Neural cell (in vitro differentiated cells): ENCODE data around the gene CD151. TPM values are rescaled to one million over a fixed set of nuclear protein-coding genes. Genes with fewer than 3 reads are reported as not detected.

Experiments
- H2AFZ ChIP-seq: fragments of 200-600, 300-800 bp; sonication (generic), shearing (Covaris generic); 2 replicates; pipeline ENCODE4 v1.6.0; 2014; ENCODE audit warnings: low read depth, mild to moderate bottlenecking, antibody characterized with exemption, low read length, moderate library complexity
- H3F3A ChIP-seq: fragments of 200-600 bp; shearing (Covaris generic); 2 replicates; pipeline ENCODE4 v1.6.1; 2016; ENCODE audit warnings: mild to moderate bottlenecking, moderate library complexity, mixed read lengths, antibody characterized with exemption, low read length; ENCODE audit not compliant: insufficient read depth, poor library complexity, severe bottlenecking
- H3K27ac ChIP-seq: fragments of 200-600, 300-800 bp; sonication (generic), shearing (Covaris generic); 2 replicates; pipeline ENCODE4 v1.5.1; 2014; ENCODE audit warnings: mild to moderate bottlenecking, low read length, moderate library complexity
- H3K27me3 ChIP-seq: fragments of 300-800, 200-600 bp; sonication (generic), shearing (Covaris generic); 2 replicates; pipeline ENCODE4 v1.6.0; 2014; ENCODE audit warnings: mild to moderate bottlenecking, low read depth, low read length, moderate library complexity; ENCODE audit not compliant: insufficient read depth
- H3K36me3 ChIP-seq: fragments of 300-800, 200-600 bp; sonication (generic), shearing (Covaris generic); 2 replicates; pipeline ENCODE4 v1.5.1; 2014; ENCODE audit warnings: mild to moderate bottlenecking, antibody characterized with exemption, low read length, moderate library complexity; ENCODE audit not compliant: insufficient read depth
- H3K4me2 ChIP-seq: fragments of 300-800, 200-600 bp; sonication (generic), shearing (Covaris generic); 2 replicates; pipeline ENCODE4 v1.6.0; 2014; ENCODE audit warnings: mild to moderate bottlenecking, low read length
- H3K4me3 ChIP-seq: fragments of 300-800, 200-600 bp; sonication (generic), shearing (Covaris generic); 2 replicates; pipeline ENCODE4 v1.5.1; 2014; ENCODE audit warnings: mild to moderate bottlenecking, low read length, moderate library complexity
- H3K79me2 ChIP-seq: fragments of 200-600 bp; shearing (Covaris generic); replicated peaks from 2 replicates; pipeline ENCODE4 v1.6.0; 2014; ENCODE audit warnings: mild to moderate bottlenecking, low read length, moderate library complexity; ENCODE audit not compliant: insufficient read depth
- H3K9ac ChIP-seq: fragments of 300-800, 200-600 bp; sonication (generic), shearing (Covaris generic); 2 replicates; pipeline ENCODE4 v1.6.1; 2016; ENCODE audit warnings: mild to moderate bottlenecking, low read length, mixed read lengths
- H3K9me2 ChIP-seq: fragments of 200-600 bp; shearing (Covaris generic); 2 replicates; pipeline ENCODE4 v1.6.1; 2016; ENCODE audit warnings: mild to moderate bottlenecking, low read length, mixed read lengths; ENCODE audit not compliant: insufficient read depth
- H3K9me3 ChIP-seq: fragments of 200-600, 300-800 bp; sonication (generic), shearing (Covaris generic); 2 replicates; pipeline ENCODE4 v1.6.1; 2016; ENCODE audit warnings: mild to moderate bottlenecking, mixed run types, low read length, moderate library complexity, mixed read lengths
- H4K20me1 ChIP-seq: fragments of 200-600 bp; shearing (Covaris generic); 2 replicates; pipeline ENCODE4 v1.6.1; 2016; ENCODE audit warnings: mild to moderate bottlenecking, mixed run types; ENCODE audit not compliant: insufficient read depth
- EP300 ChIP-seq: fragments of 450-650 bp; conservative IDR thresholded peaks from 2 replicates; pipeline ENCODE4 v1.6.1; 2014; ENCODE audit warnings: antibody characterized with exemption, mild to moderate bottlenecking, moderate library complexity; ENCODE audit not compliant: poor library complexity, severe bottlenecking
- EZH2 ChIP-seq: fragments of 200-600, 300-800 bp; shearing (Covaris generic), sonication (generic); IDR thresholded peaks from 2 replicates; pipeline ENCODE4 v1.6.1; 2014; ENCODE audit warnings: antibody characterized with exemption, low read length, borderline replicate concordance, mild to moderate bottlenecking; ENCODE audit not compliant: insufficient read depth, poor library complexity, severe bottlenecking
- MXI1 ChIP-seq: fragments of 450-650 bp; conservative IDR thresholded peaks from 2 replicates; pipeline ENCODE4 v1.6.1; 2014; ENCODE audit warnings: antibody characterized with exemption, mild to moderate bottlenecking; ENCODE audit not compliant: poor library complexity, severe bottlenecking
- POLR2AphosphoS5 ChIP-seq: IDR thresholded peaks from 2 replicates; pipeline ENCODE4 v1.6.1; 2012
- RAD21 ChIP-seq: fragments of 450-650 bp; conservative IDR thresholded peaks from 2 replicates; pipeline ENCODE4 v1.6.1; 2014; ENCODE audit warnings: antibody characterized with exemption, mild to moderate bottlenecking, moderate library complexity
- REST ChIP-seq: IDR thresholded peaks from 2 replicates; pipeline ENCODE4 v1.6.1; 2012; ENCODE audit warnings: borderline replicate concordance
- SMC3 ChIP-seq: fragments of 450-650 bp; conservative IDR thresholded peaks from 2 replicates; pipeline ENCODE4 v1.6.1; 2014; ENCODE audit warnings: antibody characterized with exemption, mild to moderate bottlenecking, moderate library complexity; ENCODE audit not compliant: poor library complexity
- TAF1 ChIP-seq: IDR thresholded peaks from 2 replicates; pipeline ENCODE4 v1.6.1; 2012; ENCODE audit warnings: low read depth
- polyA plus RNA-seq: library from polyadenylated mRNA; depleted of rRNA; stranded (reverse); fragments of >200 nt; gene quantifications from 2 replicates; pipeline ENCODE4 v1.2.3, GENCODE V29; 2014
- TF ChIP-seq, protein P1 (sequence below): fragments of 450-650 bp; IDR thresholded peaks from 2 replicates; pipeline ENCODE4 v1.5.1; 2014; ENCODE audit warnings: antibody characterized with exemption, mild to moderate bottlenecking, moderate library complexity; ENCODE audit not compliant: poor library complexity, severe bottlenecking

The CD151 gene
- polyA plus RNA-seq, 1 donor from 2014 or later = 70.8 TPM

DNA sequence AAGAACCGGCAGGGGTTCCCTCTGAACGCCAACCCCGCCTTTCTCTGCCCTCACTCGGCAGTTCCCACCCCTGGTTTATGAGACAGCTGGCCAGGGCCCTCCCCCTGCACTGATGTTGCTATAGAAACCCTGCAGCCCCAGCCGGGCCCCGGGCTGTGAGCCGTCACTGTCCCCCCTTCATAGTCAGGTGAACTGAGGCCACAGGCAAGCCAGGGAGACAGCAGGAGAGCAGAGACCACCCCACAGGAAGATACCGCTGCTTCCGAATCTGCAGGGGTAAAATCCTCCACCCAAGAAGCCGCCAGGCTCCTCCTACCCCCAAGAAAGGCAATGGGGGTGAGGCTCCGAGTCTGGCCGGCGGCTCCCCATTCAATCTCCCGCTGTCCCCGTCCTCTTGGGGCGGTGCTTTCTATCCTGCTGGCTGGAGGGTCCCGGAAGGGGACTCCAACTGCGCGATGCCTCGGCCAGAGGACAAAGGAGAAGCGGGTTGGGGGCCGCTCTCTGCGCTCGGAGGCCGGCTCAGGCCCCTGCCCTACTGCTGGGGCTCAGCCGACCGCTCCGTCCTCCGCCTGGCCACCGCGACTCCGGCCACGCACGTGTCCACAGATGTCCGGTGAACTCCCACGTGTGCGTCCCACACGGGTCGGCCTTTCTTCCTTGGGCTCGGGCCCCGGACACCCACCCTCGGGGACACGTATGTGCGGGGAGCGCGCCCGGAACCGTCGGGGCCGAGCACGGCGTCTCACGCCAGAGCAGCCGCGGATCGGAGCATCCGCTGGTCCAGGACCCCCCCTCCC lies 35.3 kb upstream of the CD151 start:
- H3K9me3 ChIP-seq = no peaks in the 10 kb centered on the region
- no peak for TF ChIP-seq SMC3
- TF ChIP-seq TAF1 = peak; percentile 53
- peak; percentile 67 for TF ChIP-seq POLR2AphosphoS5
- TF ChIP-seq EP300 = no peak
- TF ChIP-seq RAD21 = no peak
- peak; percentile 78 for TF ChIP-seq MXI1
- TF ChIP-seq, protein P1, sequence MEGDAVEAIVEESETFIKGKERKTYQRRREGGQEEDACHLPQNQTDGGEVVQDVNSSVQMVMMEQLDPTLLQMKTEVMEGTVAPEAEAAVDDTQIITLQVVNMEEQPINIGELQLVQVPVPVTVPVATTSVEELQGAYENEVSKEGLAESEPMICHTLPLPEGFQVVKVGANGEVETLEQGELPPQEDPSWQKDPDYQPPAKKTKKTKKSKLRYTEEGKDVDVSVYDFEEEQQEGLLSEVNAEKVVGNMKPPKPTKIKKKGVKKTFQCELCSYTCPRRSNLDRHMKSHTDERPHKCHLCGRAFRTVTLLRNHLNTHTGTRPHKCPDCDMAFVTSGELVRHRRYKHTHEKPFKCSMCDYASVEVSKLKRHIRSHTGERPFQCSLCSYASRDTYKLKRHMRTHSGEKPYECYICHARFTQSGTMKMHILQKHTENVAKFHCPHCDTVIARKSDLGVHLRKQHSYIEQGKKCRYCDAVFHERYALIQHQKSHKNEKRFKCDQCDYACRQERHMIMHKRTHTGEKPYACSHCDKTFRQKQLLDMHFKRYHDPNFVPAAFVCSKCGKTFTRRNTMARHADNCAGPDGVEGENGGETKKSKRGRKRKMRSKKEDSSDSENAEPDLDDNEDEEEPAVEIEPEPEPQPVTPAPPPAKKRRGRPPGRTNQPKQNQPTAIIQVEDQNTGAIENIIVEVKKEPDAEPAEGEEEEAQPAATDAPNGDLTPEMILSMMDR = no peak
- TF ChIP-seq EZH2 = no peak
- no peak for TF ChIP-seq REST
- no peaks in the 10 kb centered on the region for H3K36me3 ChIP-seq
- H3K4me3 ChIP-seq = peak overlapping the region; percentile 100
- H3K9ac ChIP-seq = peak overlapping the region; percentile 99
- H3K79me2 ChIP-seq = peaks cover 13% of the 10 kb centered on the region
- H3F3A ChIP-seq = no peaks in the 10 kb centered on the region
- H3K9me2 ChIP-seq = no peaks in the 10 kb centered on the region
- H3K27me3 ChIP-seq = no peaks in the 10 kb centered on the region
- H3K4me2 ChIP-seq = peak overlapping the region; percentile 63
- peak overlapping the region; percentile 68 for H2AFZ ChIP-seq
- no peaks in the 10 kb centered on the region for H4K20me1 ChIP-seq
- peak overlapping the region; percentile 99 for H3K27ac ChIP-seq

DNA sequence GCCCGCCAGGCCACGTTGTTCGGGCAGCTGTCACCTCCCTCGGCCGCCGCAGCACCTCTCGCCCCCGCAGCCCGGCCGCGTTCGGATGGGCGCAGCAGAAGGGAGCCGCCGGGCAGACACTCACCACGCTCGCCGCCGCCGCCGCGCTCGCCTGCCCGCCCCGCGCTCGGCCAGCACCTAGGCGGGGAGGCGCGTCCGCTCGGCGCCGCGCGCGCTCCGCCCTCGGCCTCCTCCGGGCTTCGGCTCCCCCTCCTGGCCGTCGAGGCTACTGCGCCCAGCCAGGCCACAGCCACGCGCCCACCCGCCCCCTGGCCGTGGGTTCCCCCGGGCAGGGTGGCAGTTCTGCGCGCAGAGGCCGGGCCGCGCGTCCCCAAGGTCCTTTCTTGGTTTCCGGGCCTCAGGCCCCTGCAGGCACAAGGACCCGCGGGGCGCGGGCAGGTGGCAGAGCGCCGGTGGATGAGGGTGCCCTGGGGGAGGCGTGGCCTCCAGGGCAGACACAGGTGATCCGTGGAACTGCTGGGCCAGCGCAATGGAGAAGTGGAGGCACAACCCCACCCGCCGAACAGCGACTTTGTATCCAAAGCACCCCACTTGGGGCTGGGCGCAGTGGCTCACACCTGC lies 34.5 kb upstream of the CD151 start, which contains the start of gene SLC25A22:
Gene SLC25A22 (minus strand): TSS at position 189 of the 621 bp plus-strand sequence. CDS start 3,275 bp downstream, outside the sequence.
- H3K36me3 ChIP-seq = no peaks in the 10 kb centered on the region
- H3K79me2 ChIP-seq = peaks cover 13% of the 10 kb centered on the region
- H3K9ac ChIP-seq = peak within 1 kb of the TSS; percentile 99
- peak within 1 kb of the TSS; percentile 63 for H3K4me2 ChIP-seq
- peak within 1 kb of the TSS; percentile 68 for H2AFZ ChIP-seq
- H3K4me3 ChIP-seq = peak within 1 kb of the TSS; percentile 100
- TF ChIP-seq MXI1 (peak; percentile 54), POLR2AphosphoS5 (peak; percentile 74), SMC3 (peak; percentile 79), RAD21 (peak; percentile 72), TAF1 (no peak), EP300 (no peak), EZH2 (no peak), REST (no peak)
- TF ChIP-seq, protein P1 = peak; percentile 95
- peak within 1 kb of the TSS; percentile 99 for H3K27ac ChIP-seq
- no peaks in the 10 kb centered on the region for H3K9me3 ChIP-seq
- no peaks in the 10 kb centered on the region for H3K9me2 ChIP-seq
- no peaks in the 10 kb centered on the region for H3K27me3 ChIP-seq
- no peaks in the 10 kb centered on the region for H4K20me1 ChIP-seq
- H3F3A ChIP-seq = no peaks in the 10 kb centered on the region
